SU-DHL-6 (cell line): ENCODE data around the gene LHPP.

Experiments used
- EZH2phosphoT487 ChIP-seq: fragments of 200-600 bp; sonication (generic), shearing (Covaris generic); conservative IDR thresholded peaks from 2 replicates; pipeline ENCODE4 v1.6.1; 2018; ENCODE audit warnings: mild to moderate bottlenecking, antibody characterized with exemption, low read length, moderate library complexity, mixed read lengths
- TF ChIP-seq, protein P1 (sequence below): fragments of 200-600 bp; sonication (generic); IDR thresholded peaks from one replicate; pipeline ENCODE4 v1.5.1; 2017; ENCODE audit warnings: antibody characterized with exemption, mild to moderate bottlenecking, low read length, moderate library complexity; ENCODE audit not compliant: insufficient read depth, poor library complexity, severe bottlenecking

DNA sequence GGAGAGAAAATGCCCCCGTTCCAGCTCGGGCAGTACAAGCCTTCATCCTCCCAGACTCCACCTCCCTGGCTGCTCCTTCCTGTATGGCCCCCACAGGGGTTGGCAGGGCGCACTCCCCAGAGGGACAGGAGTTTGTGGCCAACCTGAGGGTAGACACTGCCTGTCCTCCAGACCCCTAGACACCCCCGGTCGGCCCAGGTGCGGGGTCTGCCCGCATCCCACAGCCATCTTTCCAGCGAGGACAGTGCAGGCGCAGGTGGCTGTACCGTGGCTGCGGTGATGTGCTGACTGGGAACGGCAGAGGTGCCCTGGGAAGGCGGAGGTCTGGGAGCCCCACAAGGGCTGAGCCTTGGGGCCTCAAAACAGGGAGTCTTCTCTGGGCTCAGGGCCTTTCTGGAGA, 81.5 kb downstream of the LHPP start:
- TF ChIP-seq, protein P1, sequence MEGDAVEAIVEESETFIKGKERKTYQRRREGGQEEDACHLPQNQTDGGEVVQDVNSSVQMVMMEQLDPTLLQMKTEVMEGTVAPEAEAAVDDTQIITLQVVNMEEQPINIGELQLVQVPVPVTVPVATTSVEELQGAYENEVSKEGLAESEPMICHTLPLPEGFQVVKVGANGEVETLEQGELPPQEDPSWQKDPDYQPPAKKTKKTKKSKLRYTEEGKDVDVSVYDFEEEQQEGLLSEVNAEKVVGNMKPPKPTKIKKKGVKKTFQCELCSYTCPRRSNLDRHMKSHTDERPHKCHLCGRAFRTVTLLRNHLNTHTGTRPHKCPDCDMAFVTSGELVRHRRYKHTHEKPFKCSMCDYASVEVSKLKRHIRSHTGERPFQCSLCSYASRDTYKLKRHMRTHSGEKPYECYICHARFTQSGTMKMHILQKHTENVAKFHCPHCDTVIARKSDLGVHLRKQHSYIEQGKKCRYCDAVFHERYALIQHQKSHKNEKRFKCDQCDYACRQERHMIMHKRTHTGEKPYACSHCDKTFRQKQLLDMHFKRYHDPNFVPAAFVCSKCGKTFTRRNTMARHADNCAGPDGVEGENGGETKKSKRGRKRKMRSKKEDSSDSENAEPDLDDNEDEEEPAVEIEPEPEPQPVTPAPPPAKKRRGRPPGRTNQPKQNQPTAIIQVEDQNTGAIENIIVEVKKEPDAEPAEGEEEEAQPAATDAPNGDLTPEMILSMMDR: no peak
- no peak for TF ChIP-seq EZH2phosphoT487
